GM23338 (cell line): ENCODE results near the gene ZFP62. TPM values are rescaled to one million over a fixed set of nuclear protein-coding genes. Genes with fewer than 3 reads are reported as not detected.

Source experiments
- ATAC-seq: fragments of 200-7000 bp; cut with Tn5 transposase; 3 replicates; pipeline ENCODE4 v1.9.1; 2020
- DNase-seq: peaks from one replicate; pipeline ENCODE4 v3.0.0-alpha.2; 2015; ENCODE audit warnings: low spot score
- H2AFZ ChIP-seq: fragments of 200-600 bp; sonication (generic); 2 replicates; pipeline ENCODE4 v1.8.0; 2016; ENCODE audit warnings: antibody characterized with exemption, mild to moderate bottlenecking, moderate library complexity
- H3F3A ChIP-seq: fragments of 200-600 bp; sonication (generic); replicated peaks from 2 replicates; pipeline ENCODE4 v1.8.0; 2017; ENCODE audit warnings: antibody characterized with exemption, mixed run types, low read depth
- H3K27ac ChIP-seq: fragments of 200-600 bp; sonication (generic); 2 replicates; pipeline ENCODE4 v1.6.1; 2016; ENCODE audit warnings: low read depth
- H3K27me3 ChIP-seq: fragments of 200-600 bp; sonication (generic); 2 replicates; pipeline ENCODE4 v1.8.0; 2016; ENCODE audit warnings: mild to moderate bottlenecking, mixed run types, moderate library complexity; ENCODE audit not compliant: insufficient read depth
- H3K36me3 ChIP-seq: fragments of 200-600 bp; sonication (generic); 2 replicates; pipeline ENCODE4 v1.8.0; 2016; ENCODE audit warnings: mild to moderate bottlenecking; ENCODE audit not compliant: insufficient read depth
- H3K4me1 ChIP-seq: fragments of 200-600 bp; sonication (generic); 2 replicates; pipeline ENCODE4 v1.8.0; 2016; ENCODE audit warnings: mild to moderate bottlenecking, moderate library complexity; ENCODE audit not compliant: insufficient read depth
- H3K4me2 ChIP-seq: fragments of 200-600 bp; sonication (generic); 2 replicates; pipeline ENCODE4 v1.7.1; 2017; ENCODE audit warnings: mixed run types
- H3K4me3 ChIP-seq: fragments of 200-600 bp; sonication (generic); 2 replicates; pipeline ENCODE4 v1.6.1; 2016; ENCODE audit warnings: mixed run types
- H3K79me2 ChIP-seq: fragments of 200-600 bp; sonication (generic); replicated peaks from 2 replicates; pipeline ENCODE4 v1.8.0; 2017; ENCODE audit warnings: mild to moderate bottlenecking; ENCODE audit not compliant: insufficient read depth
- H3K9me2 ChIP-seq: fragments of 200-600 bp; sonication (generic); 2 replicates; pipeline ENCODE4 v1.8.0; 2017; ENCODE audit not compliant: insufficient read depth
- H4K20me1 ChIP-seq: fragments of 200-600 bp; sonication (generic); replicated peaks from 2 replicates; pipeline ENCODE4 v1.8.0; 2017; ENCODE audit warnings: mild to moderate bottlenecking; ENCODE audit not compliant: insufficient read depth
- H3K27ac Mint-ChIP-seq: 2 replicates; pipeline ENCODE4 v1.8.0; 2020; ENCODE audit warnings: inconsistent platforms, mild to moderate bottlenecking, moderate library complexity, mixed read lengths
- H3K27me3 Mint-ChIP-seq: 3 replicates; pipeline ENCODE4 v1.8.0; 2022; ENCODE audit warnings: low read depth, mild to moderate bottlenecking, moderate library complexity, mixed read lengths, inconsistent platforms; ENCODE audit not compliant: insufficient read depth, poor library complexity
- H3K36me3 Mint-ChIP-seq: 3 replicates; pipeline ENCODE4 v1.8.0; 2021; ENCODE audit warnings: low read depth, mild to moderate bottlenecking, inconsistent platforms, moderate library complexity, mixed read lengths
- H3K4me1 Mint-ChIP-seq: 3 replicates; pipeline ENCODE4 v1.8.0; 2020; ENCODE audit warnings: mild to moderate bottlenecking, inconsistent platforms, mixed read lengths
- H3K4me3 Mint-ChIP-seq: 3 replicates; pipeline ENCODE4 v1.8.0; 2021; ENCODE audit warnings: moderate library complexity, mild to moderate bottlenecking, inconsistent platforms, mixed read lengths
- H3K9me3 Mint-ChIP-seq: 3 replicates; pipeline ENCODE4 v1.8.0; 2020; ENCODE audit warnings: moderate library complexity, mild to moderate bottlenecking, inconsistent platforms, mixed read lengths
- CREB1 ChIP-seq: fragments of 250-450 bp; sonication (Bioruptor Pico); IDR thresholded peaks from 2 replicates; pipeline ENCODE4 v1.5.0; 2020; ENCODE audit warnings: low read depth, mild to moderate bottlenecking, moderate library complexity
- CTCF ChIP-seq, 2 experiments: fragments of 200-600 bp in 1 of 2; sonication (generic) in 1 of 2; conservative IDR thresholded peaks; 2 replicates each; pipeline versions ENCODE4 v1.5.1 to v1.6.1; 2016 to 2017; ENCODE audit warnings: antibody characterized with exemption in 2 of 2, low read depth in 2 of 2, mild to moderate bottlenecking in 2 of 2, moderate library complexity in 1 of 2
- EZH2 ChIP-seq: fragments of 200-600 bp; sonication (generic); IDR thresholded peaks from one replicate; pipeline ENCODE4 v1.8.0; 2017; ENCODE audit warnings: antibody characterized with exemption, mild to moderate bottlenecking, low read depth; ENCODE audit not compliant: unreplicated experiment
- EZH2phosphoT487 ChIP-seq: fragments of 200-600 bp; sonication (generic); IDR thresholded peaks from one replicate; pipeline ENCODE4 v1.8.1; 2018; ENCODE audit warnings: antibody characterized with exemption; ENCODE audit not compliant: unreplicated experiment
- JUNB ChIP-seq: IDR thresholded peaks from one replicate; pipeline ENCODE4 v1.6.1; 2016; ENCODE audit warnings: antibody characterized with exemption; ENCODE audit not compliant: unreplicated experiment
- NANOG ChIP-seq: IDR thresholded peaks from 2 replicates; pipeline ENCODE4 v1.6.1; 2016; ENCODE audit warnings: antibody characterized with exemption, borderline replicate concordance
- POLR2AphosphoS5 ChIP-seq: IDR thresholded peaks from 2 replicates; pipeline ENCODE4 v1.6.1; 2016; ENCODE audit warnings: antibody characterized with exemption, low read depth
- STAT1 ChIP-seq: IDR thresholded peaks from one replicate; pipeline ENCODE4 v1.6.1; 2016; ENCODE audit warnings: antibody characterized with exemption; ENCODE audit not compliant: unreplicated experiment
- ZNF331 ChIP-seq: fragments of 250-450 bp; sonication (Bioruptor Pico); IDR thresholded peaks from 2 replicates; pipeline ENCODE4 v1.5.0; 2020; ENCODE audit warnings: low read depth, mild to moderate bottlenecking, moderate library complexity
- ZNF462 ChIP-seq: fragments of 250-450 bp; sonication (Bioruptor Pico); IDR thresholded peaks from 2 replicates; pipeline ENCODE4 v1.5.0; 2020; ENCODE audit warnings: mild to moderate bottlenecking, moderate library complexity
- polyA plus RNA-seq: library from polyadenylated mRNA; unstranded; fragments of >200 nt; fragmentation: Nextera tagmentation; extraction: Ambion mirVana; gene quantifications from 2 replicates; pipeline ENCODE4 v1.2.1, GENCODE V29; 2016
- total RNA-seq: library from RNA; depleted of rRNA; stranded (reverse); fragments of >200 nt; shearing (Covaris generic); gene quantifications from 2 replicates; pipeline ENCODE4 v1.2.3, GENCODE V29; 2014

The ZFP62 gene
- total and polyA plus RNA-seq, 2 experiments from 2014 or later = 32.9 to 33.2 TPM

DNA sequence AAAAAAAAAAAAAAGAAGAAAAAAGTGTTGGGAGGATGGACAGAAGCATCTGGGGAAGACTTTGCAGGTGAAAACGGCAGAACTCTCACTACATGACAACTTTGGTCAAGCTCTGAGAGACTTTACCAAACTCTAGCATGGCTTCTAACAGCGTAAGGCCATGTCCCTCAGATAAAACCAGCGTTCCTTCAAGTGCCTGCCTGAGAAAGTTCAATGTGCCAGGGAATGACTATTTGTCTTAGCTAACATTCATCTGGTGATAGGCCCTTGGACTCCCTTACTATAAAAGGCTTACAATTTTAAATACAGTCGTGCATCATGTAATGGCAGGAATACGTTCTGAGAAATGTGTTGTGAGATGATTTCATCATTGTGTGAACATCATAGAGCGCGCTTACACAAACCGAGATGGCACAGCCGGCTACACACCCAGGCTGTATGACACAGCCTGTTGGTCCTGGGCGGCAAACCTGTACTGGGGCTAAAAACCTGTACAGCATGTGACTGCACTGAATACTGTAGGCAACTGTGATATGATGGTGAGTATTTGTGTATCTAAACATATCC lies 14.9 kb upstream of the ZFP62 start (continued):
- TF ChIP-seq CTCF (conservative IDR thresholded peaks at IDR 0.05; ENCODE audit: low read depth in 2 of 2) = no peak

DNA sequence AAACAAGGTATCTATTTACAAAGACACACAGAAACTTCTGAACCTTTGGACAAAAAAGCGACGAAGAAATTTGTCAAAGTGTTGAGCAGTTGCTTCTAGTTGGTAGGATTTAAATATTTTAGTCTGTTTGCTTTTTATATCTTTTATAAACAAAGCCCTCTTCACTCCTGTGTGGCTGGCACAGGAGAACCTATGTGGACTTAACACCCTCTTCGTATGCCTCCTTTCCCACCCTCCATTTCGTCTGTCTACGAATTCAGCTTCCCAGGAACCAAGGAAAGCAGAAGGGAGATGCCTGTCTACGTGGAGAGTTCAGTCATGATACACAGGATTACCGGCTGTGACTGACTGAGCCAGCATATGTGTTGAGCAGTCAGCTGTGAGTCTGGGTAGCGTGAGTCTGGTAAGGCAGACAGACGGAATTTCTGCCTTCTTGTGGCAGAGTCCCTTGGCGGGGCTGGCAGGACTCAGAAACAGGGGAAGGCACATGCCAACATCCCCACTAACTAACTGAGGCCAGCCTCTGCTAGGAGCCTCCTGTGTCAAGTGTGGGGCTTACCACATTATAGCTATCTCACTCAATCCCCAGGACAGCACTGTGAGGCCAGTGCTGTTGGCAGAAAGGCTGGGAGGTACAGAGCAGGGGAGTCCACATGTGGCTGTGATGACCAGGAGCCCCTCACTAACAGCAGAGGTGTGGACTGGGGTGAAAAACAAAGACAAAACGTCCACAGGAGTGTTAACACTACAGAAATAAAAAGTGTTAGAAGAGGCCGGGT lies 13.9 kb upstream of the ZFP62 start:
- no peak overlapping the region for H3K4me3 Mint-ChIP-seq
- Histone ChIP-seq H2AFZ (no peak overlapping the region), H3K79me2 (no peaks in the 10 kb centered on the region), H3K27ac (no peak overlapping the region), H3F3A (no peaks in the 10 kb centered on the region), H3K4me1 (no peaks in the 10 kb centered on the region), H3K27me3 (no peaks in the 10 kb centered on the region), H3K36me3 (no peaks in the 10 kb centered on the region), H3K9me2 (no peaks in the 10 kb centered on the region; the same call in 1 of the 2 replicates), H4K20me1 (no peaks in the 10 kb centered on the region), H3K4me3 (no peak overlapping the region), H3K4me2 (no peak overlapping the region)
- peaks cover 2% of the 10 kb centered on the region for H3K27me3 Mint-ChIP-seq
- no peaks in the 10 kb centered on the region for H3K36me3 Mint-ChIP-seq
- DNase-seq (no peak), ATAC-seq (no peak)
- no peak overlapping the region for H3K27ac Mint-ChIP-seq
- no peaks in the 10 kb centered on the region for H3K9me3 Mint-ChIP-seq
- H3K4me1 Mint-ChIP-seq = peaks cover 12% of the 10 kb centered on the region; the same call in 2 of the 3 replicates
- no peak for TF ChIP-seq ZNF462
- no peak for TF ChIP-seq POLR2AphosphoS5
- no peak for TF ChIP-seq STAT1
- TF ChIP-seq ZNF331 = no peak
- no peak for TF ChIP-seq NANOG
- TF ChIP-seq CREB1 (CRISPR knock-in tag) = no peak
- TF ChIP-seq CTCF (conservative IDR thresholded peaks at IDR 0.05; ENCODE audit: low read depth in 2 of 2) = no peak
- TF ChIP-seq EZH2phosphoT487 = no peak
- no peak for TF ChIP-seq JUNB
- no peak for TF ChIP-seq EZH2
